ENCODE data around the gene ENDOV.

Gene ENDOV

GRCh38 chr17:80418589-80418988, 3.6 kb downstream of the ENDOV start:
- DNase-seq, result no peak

DNA sequence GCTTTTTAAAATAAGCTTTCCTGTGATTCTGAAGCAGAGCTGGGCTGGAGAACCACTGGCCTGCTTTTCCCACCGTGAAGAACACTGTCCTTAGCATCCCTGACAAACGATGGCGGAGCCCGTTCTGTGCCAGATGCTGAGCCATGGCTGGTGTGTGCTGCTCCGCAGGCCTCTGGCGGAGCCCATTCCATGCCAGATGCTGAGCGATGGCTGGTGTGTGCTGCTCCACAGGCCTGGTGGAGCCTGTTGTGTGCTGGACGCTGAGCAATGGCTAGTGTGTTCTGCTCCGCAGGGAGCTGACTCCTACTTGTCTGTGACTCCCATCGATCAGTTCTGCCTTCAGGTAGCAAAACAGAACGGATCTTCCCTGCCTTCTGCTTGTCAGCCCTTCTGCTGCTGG, 4.3 kb downstream of the ENDOV start:
- DNase-seq, result no peak

GRCh38 chr17:80421381-80422090, 6.6 kb downstream of the ENDOV start:
- DNase-seq, result no peak

DNA sequence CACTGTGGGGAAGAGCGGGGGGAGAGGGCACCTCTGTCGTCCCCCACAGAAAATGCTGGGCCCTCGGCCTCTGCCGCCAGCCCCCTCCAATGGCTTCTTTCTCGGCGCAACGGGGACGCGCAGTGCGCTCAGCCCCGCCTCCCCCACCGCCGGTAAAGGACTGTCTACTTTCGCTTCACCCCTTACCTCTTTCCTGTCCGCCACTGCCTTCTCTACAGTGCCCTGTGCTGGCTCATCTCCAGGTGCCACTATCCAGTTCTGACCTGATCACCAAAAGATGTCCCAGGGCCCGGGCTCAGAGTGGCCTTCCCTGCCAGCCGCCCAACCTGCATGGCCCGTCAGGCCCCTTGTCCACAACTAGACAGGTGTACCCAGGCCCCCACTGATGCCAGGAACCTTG, 7.3 kb downstream of the ENDOV start:
- DNase-seq, result no peak

- DNase-seq, result no peak
Measured at GRCh38 chr17:80422981-80423380, 8.0 kb downstream of the ENDOV start.

- DNase-seq, result no peak
Measured at GRCh38 chr17:80423536-80424225, 8.7 kb downstream of the ENDOV start.

GRCh38 chr17:80424261-80424660, 9.3 kb downstream of the ENDOV start:
- no peak for DNase-seq

DNA sequence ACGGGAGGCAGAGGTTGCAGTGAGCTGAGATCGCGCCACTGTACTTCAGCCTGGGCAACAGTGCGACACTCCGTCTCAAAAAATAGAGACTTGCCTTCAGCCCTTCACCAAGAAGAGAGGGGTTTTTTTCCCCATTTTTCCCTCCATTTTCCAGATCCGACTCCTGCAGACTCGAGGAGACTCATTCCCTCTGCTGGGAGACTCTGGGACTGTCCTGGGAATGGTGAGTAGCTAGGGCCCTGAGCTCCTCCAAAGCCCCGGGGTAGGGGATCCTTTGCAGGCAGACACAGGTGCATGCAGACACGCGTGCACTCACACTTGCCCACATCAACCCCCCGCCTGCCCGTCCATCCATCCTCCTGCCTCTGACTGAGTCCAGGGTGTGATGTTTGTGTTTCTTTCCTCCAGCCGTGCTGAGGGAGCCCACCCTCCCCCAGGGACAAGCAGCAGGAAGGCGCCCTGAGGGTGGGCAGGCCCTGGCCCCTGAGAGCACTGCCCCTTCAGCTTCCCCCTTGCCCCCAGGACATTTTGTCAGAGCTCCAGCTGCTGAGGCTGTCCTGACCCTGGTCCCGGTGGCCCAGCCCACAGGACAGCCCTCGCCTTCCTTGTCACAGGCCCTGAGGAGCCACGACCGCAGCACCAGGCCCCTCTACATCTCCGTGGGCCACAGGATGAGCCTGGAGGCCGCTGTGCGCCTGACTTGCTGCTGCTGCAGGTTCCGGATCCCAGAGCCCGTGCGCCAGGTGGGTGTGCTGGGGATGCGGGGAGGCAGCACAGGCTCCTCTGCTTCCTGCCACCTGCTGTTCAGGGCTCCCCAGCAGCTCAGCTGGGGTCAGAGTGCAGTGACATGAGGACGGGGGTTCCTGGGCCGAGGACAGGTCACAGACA, 10.2 kb downstream of the ENDOV start:
- no peak for DNase-seq

- no peak for DNase-seq
Measured at GRCh38 chr17:80425835-80426426, 11.0 kb downstream of the ENDOV start.

DNA sequence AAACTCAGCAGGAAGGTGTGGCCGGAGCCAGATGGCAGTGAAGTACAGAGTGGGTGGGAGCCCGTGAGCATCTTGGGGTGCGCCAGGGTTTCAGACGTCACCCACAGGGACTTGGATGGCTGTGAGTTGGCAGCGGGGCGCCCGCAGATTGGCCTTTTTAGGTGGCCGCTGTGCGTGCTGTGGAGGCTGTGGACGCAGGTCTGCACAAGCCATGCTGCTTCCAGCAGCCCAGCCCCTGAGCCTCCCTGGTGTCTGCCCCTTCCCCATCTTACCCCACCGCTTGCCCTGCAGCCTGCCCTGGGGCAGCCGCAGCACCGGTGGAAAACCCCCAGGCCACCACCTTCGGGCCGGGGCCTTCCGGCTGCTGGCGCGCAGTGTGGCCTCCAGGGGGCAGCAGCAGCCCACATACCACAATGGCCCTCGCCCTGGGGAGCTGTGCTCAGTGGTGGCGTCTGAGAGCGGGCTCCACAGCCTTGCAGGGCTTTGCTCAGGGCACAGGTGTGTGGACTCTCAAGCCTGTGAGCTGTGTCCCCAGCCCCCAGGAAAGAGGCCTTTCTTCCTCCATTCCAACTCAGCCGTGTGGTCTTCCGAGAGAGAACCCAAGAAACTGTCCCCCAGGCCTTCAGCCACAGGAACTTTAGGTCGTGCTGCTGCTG, 11.8 kb downstream of the ENDOV start:
- peak; percentile 78 for DNase-seq

GRCh38 chr17:80427366-80428282, 12.7 kb downstream of the ENDOV start:
- no peak for DNase-seq

- no peak for DNase-seq
Measured at GRCh38 chr17:80428363-80428762, 13.4 kb downstream of the ENDOV start.

DNA sequence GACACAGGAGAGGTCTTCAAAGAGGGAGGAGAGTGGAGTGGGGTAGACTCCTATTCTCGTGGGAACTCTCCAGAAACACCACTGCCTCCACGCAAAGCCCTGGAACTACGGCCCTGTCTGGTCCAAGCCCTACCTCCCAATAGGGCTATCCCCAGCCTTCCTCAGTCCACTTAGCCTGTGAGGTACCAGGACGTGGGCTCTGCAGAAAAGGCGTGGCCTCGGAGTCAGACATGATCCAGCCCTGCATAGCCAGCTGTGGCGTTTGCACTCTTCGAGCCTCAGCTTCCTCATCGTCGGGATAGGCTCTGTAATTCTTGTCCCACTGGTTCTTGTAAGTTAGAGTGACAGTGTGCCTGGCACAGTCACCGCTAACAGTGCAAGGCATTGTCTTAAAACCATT, 13.8 kb downstream of the ENDOV start:
- DNase-seq, result no peak

- DNase-seq, result no peak
Measured at GRCh38 chr17:80429356-80430275, 14.6 kb downstream of the ENDOV start.

GRCh38 chr17:80430446-80431245, 15.7 kb downstream of the ENDOV start:
- peak; percentile 52 for DNase-seq

DNA sequence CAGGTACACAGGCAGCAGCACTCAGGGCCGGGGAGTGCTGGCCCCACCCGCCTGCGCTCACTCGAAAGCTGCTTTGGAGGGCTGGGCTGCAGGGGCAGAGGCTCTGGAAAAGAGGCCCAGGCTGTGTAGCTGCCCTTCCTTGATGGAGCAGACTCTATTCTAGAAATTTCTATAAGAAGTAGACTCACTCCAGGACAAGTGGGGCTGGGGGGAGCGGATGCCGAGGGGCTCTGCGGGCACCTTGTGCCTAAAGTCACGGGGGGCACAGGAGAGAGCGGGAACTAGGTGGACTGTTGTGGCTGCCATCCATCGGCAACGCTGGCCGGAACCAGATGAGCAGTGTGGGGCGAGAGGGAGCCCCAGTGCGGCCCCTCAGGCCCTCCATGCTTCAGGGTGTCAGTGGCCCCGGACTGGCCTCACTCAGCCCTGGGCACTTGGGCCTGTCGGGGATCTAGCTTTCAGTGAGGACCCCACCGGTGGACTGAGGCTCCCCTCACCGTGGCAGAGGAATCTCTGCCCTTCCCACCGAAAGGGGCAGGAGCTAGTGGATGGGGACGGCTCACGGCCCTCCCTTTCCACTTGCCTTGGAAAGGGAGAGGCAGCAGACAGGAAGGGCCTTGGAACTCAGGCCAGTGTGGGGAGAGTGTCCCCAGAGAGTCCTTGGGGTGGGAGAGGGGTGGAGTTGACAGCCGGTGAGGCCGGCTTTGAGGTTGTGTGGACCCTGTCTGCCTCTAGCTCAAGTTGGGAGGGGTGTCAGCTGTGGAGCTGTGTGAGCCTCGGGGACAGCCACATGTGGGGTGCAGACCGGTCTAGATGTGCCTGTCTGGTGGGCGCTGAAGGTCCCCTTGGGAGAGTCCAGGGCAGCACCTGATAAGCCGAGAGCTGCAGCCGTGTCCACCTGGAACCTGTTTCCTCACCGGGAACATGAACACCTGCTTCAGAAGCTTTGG, 16.6 kb downstream of the ENDOV start:
- DNase-seq, result no peak

DNA sequence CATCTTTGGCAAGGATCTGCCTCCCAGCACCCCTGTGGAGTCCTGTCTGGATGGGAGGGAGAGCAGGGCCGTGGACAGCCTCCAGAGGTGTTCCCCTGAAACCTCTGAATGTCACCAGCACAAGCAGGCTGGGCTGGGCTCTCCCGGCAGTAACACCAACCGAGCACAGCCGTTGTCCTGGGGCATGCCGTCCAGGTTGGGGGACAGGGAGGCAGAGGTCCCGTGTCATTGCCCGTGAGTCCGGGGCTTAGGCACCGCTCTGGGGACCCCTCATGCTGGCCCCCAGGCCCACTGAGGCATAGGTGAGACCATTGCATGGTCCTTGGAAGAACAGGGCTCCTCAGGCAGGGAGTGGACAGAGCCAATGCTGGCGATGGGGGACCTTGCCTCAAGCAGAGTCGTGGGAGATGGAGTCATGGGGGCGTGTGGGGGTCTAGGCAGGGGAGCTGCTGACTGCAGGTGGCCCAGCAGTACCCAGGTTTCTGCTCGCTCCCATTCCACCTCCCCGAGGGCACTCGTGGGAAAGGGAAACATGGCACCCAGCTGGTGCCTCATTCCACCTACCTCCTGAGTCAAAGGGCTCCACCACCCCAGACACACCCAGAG, 17.5 kb downstream of the ENDOV start:
- no peak for DNase-seq
